PC-9 (cell line): ENCODE results near the gene EPGN. TPM values are rescaled to one million over a fixed set of nuclear protein-coding genes. Genes with fewer than 3 reads are reported as not detected.
"Not testable (repeated sequence)": the region's sequence is repeated elsewhere in the genome, so short reads cannot be mapped to it uniquely, and the experiment has no call there.

ENCODE experiments used
- BruUV-seq: library from RNA; stranded (reverse); fragments of 400-500 nt; replicated peaks from 2 replicates; lab custom pipeline; 2021; lab: Mats Ljungman, UMichigan
- CTCF ChIA-PET: fragments of 300-600 bp; sonication (Branson Sonifier 250); formaldehyde crosslinking; loops from one replicate; lab custom pipeline; 2022; ENCODE audit warnings: antibody characterized with exemption; lab: Charles Lee
- POLR2A ChIA-PET: fragments of 300-600 bp; sonication (Branson Sonifier 250); formaldehyde crosslinking; loops from one replicate; lab custom pipeline; 2022; ENCODE audit warnings: antibody characterized with exemption; ENCODE audit not compliant: unreplicated experiment; lab: Charles Lee
- DNase-seq, 2 experiments: peaks; one replicate each; pipeline versions ENCODE4 v3.0.0 to v3.0.0-alpha.2; 2015 to 2022; ENCODE audit warnings: mixed read lengths in 1 of 2
- H2AFZ ChIP-seq: fragments of 200-600 bp; sonication (generic); 2 replicates; pipeline ENCODE4 v1.8.1; 2017; ENCODE audit warnings: antibody characterized with exemption
- H3F3A ChIP-seq: fragments of 200-600 bp; sonication (generic); 2 replicates; pipeline ENCODE4 v1.8.1; 2017; ENCODE audit warnings: antibody characterized with exemption, mild to moderate bottlenecking, low read depth; ENCODE audit not compliant: insufficient read depth
- H3K27ac ChIP-seq: fragments of 200-600 bp; sonication (generic); 2 replicates; pipeline ENCODE4 v1.6.1; 2016; ENCODE audit warnings: mixed run types
- H3K27me3 ChIP-seq: fragments of 200-600 bp; sonication (generic); 2 replicates; pipeline ENCODE4 v1.6.1; 2016; ENCODE audit warnings: low read depth, mixed run types; ENCODE audit not compliant: insufficient read depth
- H3K36me3 ChIP-seq: fragments of 200-600 bp; sonication (generic); 2 replicates; pipeline ENCODE4 v1.6.1; 2016; ENCODE audit warnings: low read depth, mixed run types
- H3K4me1 ChIP-seq: fragments of 200-600 bp; sonication (generic); replicated peaks from 2 replicates; pipeline ENCODE4 v1.6.1; 2016; ENCODE audit warnings: mixed run types; ENCODE audit not compliant: insufficient read depth
- H3K4me2 ChIP-seq: fragments of 200-600 bp; sonication (generic); 2 replicates; pipeline ENCODE4 v1.6.1; 2017; ENCODE audit warnings: mixed run types
- H3K4me3 ChIP-seq: fragments of 200-600 bp; sonication (generic); 2 replicates; pipeline ENCODE4 v1.6.1; 2016; ENCODE audit warnings: mixed run types
- H3K79me2 ChIP-seq: fragments of 200-600 bp; sonication (generic); 2 replicates; pipeline ENCODE4 v1.6.1; 2017; ENCODE audit warnings: low read depth, mixed run types
- H3K9me2 ChIP-seq: fragments of 200-600 bp; sonication (generic); 2 replicates; pipeline ENCODE4 v1.8.1; 2017; ENCODE audit warnings: mild to moderate bottlenecking; ENCODE audit not compliant: insufficient read depth
- H3K9me3 ChIP-seq: fragments of 200-600 bp; sonication (generic); 2 replicates; pipeline ENCODE4 v1.8.1; 2016; ENCODE audit warnings: low read depth; ENCODE audit not compliant: insufficient read depth
- H4K20me1 ChIP-seq: fragments of 200-600 bp; sonication (generic); 2 replicates; pipeline ENCODE4 v1.8.1; 2017; ENCODE audit not compliant: insufficient read depth
- EZH2 ChIP-seq: fragments of 200-600 bp; sonication (generic); IDR thresholded peaks from 2 replicates; pipeline ENCODE4 v1.8.0; 2017; ENCODE audit warnings: antibody characterized with exemption, low read depth
- intact Hi-C: fragments of 100-400 bp; cut with micrococcal nuclease; formaldehyde crosslinking; loops from one replicate; pipeline ENCODE4 v1.10.0; 2022; ENCODE audit not compliant: unreplicated experiment
- total RNA-seq: library from RNA; stranded (reverse); gene quantifications from 2 replicates; pipeline ENCODE4 v1.2.3, GENCODE V29; 2021
- TF ChIP-seq, protein P1 (sequence below): fragments of 200-600 bp; sonication (generic); conservative IDR thresholded peaks from 2 replicates; pipeline ENCODE4 v1.6.1; 2017; ENCODE audit warnings: mixed run types, antibody characterized with exemption, mild to moderate bottlenecking, moderate library complexity

Gene EPGN
- total RNA-seq, 1 experiment from 2014 or later: 4.5 TPM

DNA sequence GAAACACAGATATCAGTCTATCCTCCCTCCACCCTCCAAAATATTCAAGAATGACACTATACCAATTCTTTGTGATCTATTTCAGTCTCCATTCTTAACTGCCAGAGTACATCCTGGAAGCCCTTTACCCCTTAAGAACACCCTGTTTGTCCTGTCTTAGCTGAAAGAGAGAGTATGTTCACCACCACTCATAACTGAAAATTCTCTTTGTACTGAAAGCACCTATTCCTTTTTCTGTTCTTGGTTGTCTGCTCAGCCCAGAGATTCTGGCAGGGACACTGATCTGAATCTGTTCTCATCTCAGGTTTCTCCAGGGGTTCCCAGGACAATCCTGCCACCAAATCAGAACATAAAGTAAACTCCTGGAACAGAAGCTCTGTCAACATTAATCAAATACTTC lies 31.2 kb downstream of the EPGN start:
- H3K27me3 ChIP-seq: no peaks in the 10 kb centered on the region
- H3K4me3 ChIP-seq: no peak overlapping the region
- no peaks in the 10 kb centered on the region for H4K20me1 ChIP-seq
- H3K4me2 ChIP-seq: no peak overlapping the region
- H3K9me3 ChIP-seq: no peaks in the 10 kb centered on the region; the same call in 1 of the 2 replicates
- H3K79me2 ChIP-seq: no peaks in the 10 kb centered on the region
- H3F3A ChIP-seq: no peaks in the 10 kb centered on the region
- BruUV-seq: no TSS peak
- H3K36me3 ChIP-seq: no peaks in the 10 kb centered on the region
- TF ChIP-seq, protein P1, sequence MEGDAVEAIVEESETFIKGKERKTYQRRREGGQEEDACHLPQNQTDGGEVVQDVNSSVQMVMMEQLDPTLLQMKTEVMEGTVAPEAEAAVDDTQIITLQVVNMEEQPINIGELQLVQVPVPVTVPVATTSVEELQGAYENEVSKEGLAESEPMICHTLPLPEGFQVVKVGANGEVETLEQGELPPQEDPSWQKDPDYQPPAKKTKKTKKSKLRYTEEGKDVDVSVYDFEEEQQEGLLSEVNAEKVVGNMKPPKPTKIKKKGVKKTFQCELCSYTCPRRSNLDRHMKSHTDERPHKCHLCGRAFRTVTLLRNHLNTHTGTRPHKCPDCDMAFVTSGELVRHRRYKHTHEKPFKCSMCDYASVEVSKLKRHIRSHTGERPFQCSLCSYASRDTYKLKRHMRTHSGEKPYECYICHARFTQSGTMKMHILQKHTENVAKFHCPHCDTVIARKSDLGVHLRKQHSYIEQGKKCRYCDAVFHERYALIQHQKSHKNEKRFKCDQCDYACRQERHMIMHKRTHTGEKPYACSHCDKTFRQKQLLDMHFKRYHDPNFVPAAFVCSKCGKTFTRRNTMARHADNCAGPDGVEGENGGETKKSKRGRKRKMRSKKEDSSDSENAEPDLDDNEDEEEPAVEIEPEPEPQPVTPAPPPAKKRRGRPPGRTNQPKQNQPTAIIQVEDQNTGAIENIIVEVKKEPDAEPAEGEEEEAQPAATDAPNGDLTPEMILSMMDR: no peak
- TF ChIP-seq EZH2: no peak
- H3K9me2 ChIP-seq: no peaks in the 10 kb centered on the region
- no peak overlapping the region for H3K27ac ChIP-seq
- H2AFZ ChIP-seq: no peak overlapping the region
- ChIA-PET POLR2A (no interaction called here), CTCF (no interaction called here)
- intact Hi-C loops: no loop called here
- H3K4me1 ChIP-seq: no peaks in the 10 kb centered on the region
- DNase-seq: no peak

DNA sequence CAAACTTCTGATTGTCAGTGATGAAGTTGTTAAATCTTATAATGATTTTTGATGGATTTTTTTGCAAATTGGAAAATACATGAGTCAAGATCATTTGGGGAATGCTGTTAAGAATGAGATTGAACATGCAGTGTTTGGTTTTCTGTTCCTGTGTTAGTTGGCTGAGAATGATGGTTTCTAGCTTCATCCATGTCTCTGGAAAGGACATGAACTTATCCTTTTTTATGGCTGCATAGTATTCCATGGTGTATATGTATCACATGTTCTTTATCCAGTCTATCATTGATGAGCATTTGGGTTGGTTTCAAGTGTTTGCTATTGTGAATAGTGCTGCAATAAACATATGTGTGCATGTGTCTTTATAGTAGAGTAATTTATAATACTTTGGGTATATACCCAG lies 32.2 kb downstream of the EPGN start:
- DNase-seq, H3K4me2 ChIP-seq, H3K9me3 ChIP-seq, H3K27me3 ChIP-seq, H2AFZ ChIP-seq, H3K4me3 ChIP-seq, H3K79me2 ChIP-seq, H3K27ac ChIP-seq, H3F3A ChIP-seq, H3K4me1 ChIP-seq, CTCF ChIA-PET, H4K20me1 ChIP-seq, H3K36me3 ChIP-seq, POLR2A ChIA-PET, H3K9me2 ChIP-seq, intact Hi-C loops, BruUV-seq: not testable (repeated sequence)

DNA sequence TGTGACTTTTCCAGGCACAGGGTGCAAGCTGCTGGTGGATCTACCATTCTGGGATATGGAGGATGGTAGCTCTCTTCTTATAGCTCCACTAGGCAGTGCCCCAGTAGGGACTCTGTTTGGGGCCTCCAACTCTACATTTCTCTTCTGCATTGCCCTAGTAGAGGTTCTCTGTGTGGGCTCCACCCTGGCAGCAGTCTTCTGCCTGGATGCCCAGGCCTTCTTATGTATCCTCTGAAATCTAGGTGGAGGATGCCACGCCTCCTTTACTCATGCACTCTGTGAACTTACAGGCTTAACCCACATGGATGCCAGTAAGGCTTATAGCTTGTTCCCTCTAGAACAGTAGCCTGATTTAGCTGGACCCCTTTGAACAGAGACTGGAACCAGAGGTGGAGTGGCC lies 35.8 kb downstream of the EPGN start:
- H3K27me3 ChIP-seq: no peaks in the 10 kb centered on the region
- no peaks in the 10 kb centered on the region for H3K79me2 ChIP-seq
- no peak overlapping the region for H3K4me3 ChIP-seq
- ChIA-PET CTCF (interaction anchor here (0.6 kb wide), 1 partner anchor 616 kb away, joined by 3 read pairs; no protein-coding TSS in a partner anchor), POLR2A (no interaction called here)
- H4K20me1 ChIP-seq: no peaks in the 10 kb centered on the region
- TF ChIP-seq, protein P1: no peak
- TF ChIP-seq EZH2: no peak
- H3K9me3 ChIP-seq: no peaks in the 10 kb centered on the region; the same call in 1 of the 2 replicates
- no peak overlapping the region for H3K27ac ChIP-seq
- H2AFZ ChIP-seq: no peak overlapping the region
- no peaks in the 10 kb centered on the region for H3K4me1 ChIP-seq
- no peak overlapping the region for H3K4me2 ChIP-seq
- BruUV-seq: no TSS peak
- DNase-seq: no peak
- intact Hi-C loops: no loop called here
- no peaks in the 10 kb centered on the region for H3K36me3 ChIP-seq
- no peaks in the 10 kb centered on the region for H3F3A ChIP-seq
- no peaks in the 10 kb centered on the region for H3K9me2 ChIP-seq

DNA sequence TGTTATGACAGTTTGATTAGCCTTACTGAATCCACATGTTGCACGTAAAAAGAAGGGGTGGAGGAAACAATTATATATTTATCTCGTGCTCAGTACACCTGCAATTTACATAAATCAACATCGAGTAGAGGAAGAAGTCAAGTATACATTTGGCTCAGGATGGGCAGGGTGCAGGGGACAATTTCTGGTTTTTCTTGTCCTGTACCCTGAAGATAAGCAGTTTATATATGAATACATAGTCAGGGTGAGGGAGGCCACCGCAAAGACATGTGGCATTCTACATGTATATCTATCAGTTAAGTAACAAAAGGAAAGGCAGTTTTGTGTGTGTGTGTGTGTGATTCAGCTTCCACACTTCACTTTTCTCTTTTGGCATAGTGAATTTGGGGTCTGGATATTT lies 45.6 kb downstream of the EPGN start:
- no peak for DNase-seq
- BruUV-seq: no TSS peak
- H3K79me2 ChIP-seq: no peaks in the 10 kb centered on the region
- no peak overlapping the region for H3K27ac ChIP-seq
- intact Hi-C loops: no loop called here
- no peaks in the 10 kb centered on the region for H3K27me3 ChIP-seq
- ChIA-PET CTCF (no interaction called here), POLR2A (no interaction called here)
- peaks cover 17% of the 10 kb centered on the region for H3K4me1 ChIP-seq
- H3K36me3 ChIP-seq: no peaks in the 10 kb centered on the region
- H2AFZ ChIP-seq: no peak overlapping the region
- H3K4me2 ChIP-seq: no peak overlapping the region
- H3K4me3 ChIP-seq: no peak overlapping the region
- H4K20me1 ChIP-seq: no peaks in the 10 kb centered on the region
- TF ChIP-seq EZH2: no peak
- TF ChIP-seq, protein P1: no peak
- no peaks in the 10 kb centered on the region; the same call in 1 of the 2 replicates for H3K9me2 ChIP-seq
- peaks cover 6% of the 10 kb centered on the region; the same call in 1 of the 2 replicates for H3F3A ChIP-seq
- H3K9me3 ChIP-seq: peaks cover 10% of the 10 kb centered on the region; the same call in 1 of the 2 replicates
